PC-3 (cell line): ENCODE measurements around the gene MRPS22. TPM values are rescaled to one million over a fixed set of nuclear protein-coding genes. Genes with fewer than 3 reads are reported as not detected.

Experiments
- ATAC-seq: fragments of 200-7000 bp; cut with Tn5 transposase; 2 replicates; pipeline ENCODE4 v1.9.1; 2020; ENCODE audit warnings: mild to moderate bottlenecking, moderate library complexity
- BruUV-seq: library from RNA; stranded (reverse); fragments of 400-500 nt; replicated peaks from 2 replicates; lab custom pipeline; 2021; lab: Mats Ljungman, UMichigan
- CTCF ChIA-PET: fragments of 300-600 bp; sonication (Branson Sonifier 250); formaldehyde crosslinking; loops from one replicate; lab custom pipeline; 2022; ENCODE audit warnings: antibody characterized with exemption; lab: Charles Lee
- POLR2A ChIA-PET: fragments of 300-600 bp; sonication (Branson Sonifier 250); formaldehyde crosslinking; loops from one replicate; lab custom pipeline; 2022; ENCODE audit warnings: antibody characterized with exemption; ENCODE audit not compliant: unreplicated experiment; lab: Charles Lee
- DNase-seq: peaks from one replicate; pipeline ENCODE4 v3.0.0-alpha.2; 2015
- H2AFZ ChIP-seq: fragments of 300-600 bp; sonication (generic); 2 replicates; pipeline ENCODE4 v1.6.0; 2016; ENCODE audit warnings: antibody characterized with exemption, low read length
- H3F3A ChIP-seq: fragments of 300-600 bp; sonication (generic); one replicate; pipeline ENCODE4 v1.6.0; 2017; ENCODE audit warnings: antibody characterized with exemption, low read length, control low read depth, mild to moderate bottlenecking; ENCODE audit not compliant: unreplicated experiment
- H3K27ac ChIP-seq: fragments of 300-600 bp; sonication (generic); 2 replicates; pipeline ENCODE4 v1.5.1; 2016; ENCODE audit warnings: mild to moderate bottlenecking, low read length
- H3K27me3 ChIP-seq: fragments of 300-600 bp; sonication (generic); 2 replicates; pipeline ENCODE4 v1.6.1; 2016; ENCODE audit warnings: low read length, mixed read lengths
- H3K36me3 ChIP-seq: fragments of 300-600 bp; sonication (generic); 2 replicates; pipeline ENCODE4 v1.6.1; 2016; ENCODE audit warnings: low read depth, mixed run types, low read length, mixed read lengths
- H3K4me1 ChIP-seq: fragments of 300-600 bp; sonication (generic); 2 replicates; pipeline ENCODE4 v1.5.1; 2016; ENCODE audit warnings: low read length; ENCODE audit not compliant: insufficient read depth
- H3K4me2 ChIP-seq: fragments of 300-600 bp; sonication (generic); 2 replicates; pipeline ENCODE4 v1.6.0; 2016; ENCODE audit warnings: low read length
- H3K4me3 ChIP-seq: fragments of 300-600 bp; sonication (generic); 2 replicates; pipeline ENCODE4 v1.5.1; 2016; ENCODE audit warnings: mild to moderate bottlenecking, low read length, mixed read lengths
- H3K79me2 ChIP-seq: fragments of 300-600 bp; sonication (generic); 2 replicates; pipeline ENCODE4 v1.6.1; 2017; ENCODE audit warnings: low read length, mixed read lengths
- H3K9ac ChIP-seq: fragments of 300-600 bp; sonication (generic); 2 replicates; pipeline ENCODE4 v1.6.0; 2016; ENCODE audit warnings: mild to moderate bottlenecking, low read length
- H3K9me2 ChIP-seq: fragments of 300-600 bp; sonication (generic); replicated peaks from 2 replicates; pipeline ENCODE4 v1.6.1; 2016; ENCODE audit warnings: mixed run types, low read length, mixed read lengths
- H3K9me3 ChIP-seq: fragments of 300-600 bp; sonication (generic); 2 replicates; pipeline ENCODE4 v1.6.1; 2016; ENCODE audit warnings: low read length, mixed read lengths
- H4K20me1 ChIP-seq: fragments of 300-600 bp; sonication (generic); 2 replicates; pipeline ENCODE4 v1.6.1; 2016; ENCODE audit warnings: low read length, mixed read lengths
- EZH2 ChIP-seq: fragments of 300-600 bp; sonication (generic); IDR thresholded peaks from one replicate; pipeline ENCODE4 v1.6.1; 2017; ENCODE audit warnings: antibody characterized with exemption, mild to moderate bottlenecking, low read length; ENCODE audit not compliant: unreplicated experiment
- EZH2phosphoT487 ChIP-seq: fragments of 300-600 bp; sonication (generic); IDR thresholded peaks from 2 replicates; pipeline ENCODE4 v1.6.1; 2018; ENCODE audit warnings: mild to moderate bottlenecking, antibody characterized with exemption, low read length, borderline replicate concordance
- intact Hi-C: fragments of 100-400 bp; cut with micrococcal nuclease; formaldehyde crosslinking; loops from 2 replicates; pipeline ENCODE4 v1.9.0; 2023
- total RNA-seq: library from RNA; depleted of rRNA; stranded (reverse); fragments of >200 nt; gene quantifications from 2 replicates; pipeline ENCODE4 v1.2.3, GENCODE V29; 2014
- TF ChIP-seq, protein P1 (sequence below): fragments of 300-600 bp; sonication (generic); conservative IDR thresholded peaks from 2 replicates; pipeline ENCODE4 v1.5.1; 2017; ENCODE audit warnings: antibody characterized with exemption, low read depth, mild to moderate bottlenecking, low read length

The MRPS22 gene
- total RNA-seq, 1 experiment from 2014 or later = 73.3 TPM

DNA sequence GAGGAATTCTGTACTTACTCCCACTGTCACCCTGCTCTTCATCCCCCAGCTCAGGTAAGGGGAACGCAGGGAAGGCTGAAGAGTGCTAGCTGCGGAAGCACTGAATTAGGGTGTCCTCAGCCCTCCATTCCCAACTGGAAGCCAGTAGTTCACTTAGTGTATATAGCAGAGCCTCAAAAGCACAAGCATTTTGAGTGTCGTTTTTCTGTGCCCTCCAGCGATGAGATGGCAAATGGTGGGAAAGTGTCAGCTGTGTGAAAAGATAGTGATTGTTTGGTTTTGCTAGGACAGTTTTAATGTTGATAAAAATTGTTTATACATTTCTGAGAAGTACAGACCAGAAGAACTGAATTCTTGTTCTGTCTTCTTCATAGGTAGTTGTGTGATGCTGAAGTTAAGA is 10.8 kb downstream of the MRPS22 start:
- no peak overlapping the region for H3K4me3 ChIP-seq
- DNase-seq (no peak), ATAC-seq (no peak)
- H3K9me3 ChIP-seq = no peaks in the 10 kb centered on the region
- no peak overlapping the region for H3K9ac ChIP-seq
- H3K79me2 ChIP-seq = no peaks in the 10 kb centered on the region
- H4K20me1 ChIP-seq = peaks cover 6% of the 10 kb centered on the region; the same call in 1 of the 2 replicates
- H3K27ac ChIP-seq = no peak overlapping the region
- H3K4me2 ChIP-seq = no peak overlapping the region
- H3K27me3 ChIP-seq = no peaks in the 10 kb centered on the region
- intact Hi-C loops = no loop called here
- H3K36me3 ChIP-seq = peaks cover 47% of the 10 kb centered on the region
- no TSS peak for BruUV-seq
- ChIA-PET POLR2A (no interaction called here), CTCF (interaction anchor here (0.8 to 1.9 kb wide), 4 partner anchors 8 to 35 kb away, joined by 3 to 7 read pairs (median 4); no protein-coding TSS in a partner anchor)
- H2AFZ ChIP-seq = no peak overlapping the region
- no peaks in the 10 kb centered on the region for H3F3A ChIP-seq
- H3K4me1 ChIP-seq = no peaks in the 10 kb centered on the region
- TF ChIP-seq, protein P1, sequence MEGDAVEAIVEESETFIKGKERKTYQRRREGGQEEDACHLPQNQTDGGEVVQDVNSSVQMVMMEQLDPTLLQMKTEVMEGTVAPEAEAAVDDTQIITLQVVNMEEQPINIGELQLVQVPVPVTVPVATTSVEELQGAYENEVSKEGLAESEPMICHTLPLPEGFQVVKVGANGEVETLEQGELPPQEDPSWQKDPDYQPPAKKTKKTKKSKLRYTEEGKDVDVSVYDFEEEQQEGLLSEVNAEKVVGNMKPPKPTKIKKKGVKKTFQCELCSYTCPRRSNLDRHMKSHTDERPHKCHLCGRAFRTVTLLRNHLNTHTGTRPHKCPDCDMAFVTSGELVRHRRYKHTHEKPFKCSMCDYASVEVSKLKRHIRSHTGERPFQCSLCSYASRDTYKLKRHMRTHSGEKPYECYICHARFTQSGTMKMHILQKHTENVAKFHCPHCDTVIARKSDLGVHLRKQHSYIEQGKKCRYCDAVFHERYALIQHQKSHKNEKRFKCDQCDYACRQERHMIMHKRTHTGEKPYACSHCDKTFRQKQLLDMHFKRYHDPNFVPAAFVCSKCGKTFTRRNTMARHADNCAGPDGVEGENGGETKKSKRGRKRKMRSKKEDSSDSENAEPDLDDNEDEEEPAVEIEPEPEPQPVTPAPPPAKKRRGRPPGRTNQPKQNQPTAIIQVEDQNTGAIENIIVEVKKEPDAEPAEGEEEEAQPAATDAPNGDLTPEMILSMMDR = no peak
- TF ChIP-seq EZH2 = no peak
- TF ChIP-seq EZH2phosphoT487 = no peak
- H3K9me2 ChIP-seq = no peaks in the 10 kb centered on the region

DNA sequence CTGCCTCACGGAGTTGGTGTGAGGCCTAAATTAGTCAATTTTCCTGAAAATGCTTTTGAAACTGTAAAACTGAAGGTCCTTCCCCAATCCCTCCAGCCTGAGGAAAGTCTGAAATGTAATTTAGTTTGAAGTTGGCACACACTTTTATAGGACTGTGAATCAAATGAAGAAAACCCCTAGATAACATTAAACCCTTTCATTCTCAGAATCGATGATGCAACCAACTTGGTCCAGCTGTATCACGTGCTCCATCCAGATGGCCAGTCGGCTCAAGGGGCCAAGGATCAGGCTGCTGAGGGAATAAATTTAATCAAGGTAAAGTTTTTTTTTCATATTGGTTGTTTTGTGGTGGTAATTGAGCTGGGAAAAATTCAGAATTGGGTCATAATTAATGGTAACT is 11.7 kb downstream of the MRPS22 start:
- TF ChIP-seq EZH2 (no peak), EZH2phosphoT487 (no peak)
- TF ChIP-seq, protein P1 = no peak
- ATAC-seq (no peak), DNase-seq (no peak)
- Histone ChIP-seq H3K27ac (no peak overlapping the region), H3K4me2 (no peak overlapping the region), H3K79me2 (no peaks in the 10 kb centered on the region), H3K36me3 (peaks cover 50% of the 10 kb centered on the region), H2AFZ (no peak overlapping the region), H3K9me2 (no peaks in the 10 kb centered on the region), H3K27me3 (no peaks in the 10 kb centered on the region), H3K9me3 (no peaks in the 10 kb centered on the region), H3F3A (no peaks in the 10 kb centered on the region), H3K4me3 (no peak overlapping the region), H3K9ac (no peak overlapping the region), H4K20me1 (peaks cover 6% of the 10 kb centered on the region; the same call in 1 of the 2 replicates), H3K4me1 (no peaks in the 10 kb centered on the region)
- POLR2A ChIA-PET = no interaction called here
- CTCF ChIA-PET = no interaction called here
- BruUV-seq = no TSS peak
- intact Hi-C loops = no loop called here

DNA sequence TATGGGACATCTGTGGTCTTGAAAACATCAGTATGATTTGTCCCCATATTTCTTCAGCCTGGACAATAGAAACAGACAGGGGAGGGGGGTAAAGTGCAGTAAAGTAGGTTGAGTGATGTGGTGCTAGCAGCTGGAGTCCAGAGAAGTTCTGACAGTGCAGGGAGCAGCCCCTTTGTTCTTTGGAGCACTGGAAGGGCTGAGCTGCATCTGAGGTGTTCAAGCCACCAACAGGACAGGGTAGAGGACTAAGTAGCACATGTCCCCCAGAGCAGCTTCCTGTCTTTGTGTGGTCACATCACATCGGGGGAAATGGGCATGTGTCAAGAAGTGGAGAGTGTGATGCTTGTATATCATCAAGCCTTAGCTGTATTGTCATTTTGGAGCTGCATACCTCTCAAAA is 12.1 kb downstream of the MRPS22 start:
- DNase-seq = no peak
- Histone ChIP-seq H3K4me2 (no peak overlapping the region), H2AFZ (no peak overlapping the region), H3K36me3 (peaks cover 52% of the 10 kb centered on the region), H3K27ac (no peak overlapping the region), H3K79me2 (no peaks in the 10 kb centered on the region), H3K9me2 (no peaks in the 10 kb centered on the region), H3F3A (no peaks in the 10 kb centered on the region), H3K9me3 (no peaks in the 10 kb centered on the region), H3K27me3 (no peaks in the 10 kb centered on the region), H3K4me3 (no peak overlapping the region), H4K20me1 (peaks cover 6% of the 10 kb centered on the region; the same call in 1 of the 2 replicates), H3K4me1 (no peaks in the 10 kb centered on the region), H3K9ac (no peak overlapping the region)
- no TSS peak for BruUV-seq
- POLR2A ChIA-PET = no interaction called here
- intact Hi-C loops = no loop called here
- TF ChIP-seq EZH2 (no peak), EZH2phosphoT487 (no peak)
- TF ChIP-seq, protein P1 = no peak
- CTCF ChIA-PET = no interaction called here
- ATAC-seq = no peak
